ENCODE results near the gene ARFGEF2.

GRCh38 chr20:48912065-48912464, 9.4 kb upstream of the ARFGEF2 start:
- TF ChIP-seq, protein P1, sequence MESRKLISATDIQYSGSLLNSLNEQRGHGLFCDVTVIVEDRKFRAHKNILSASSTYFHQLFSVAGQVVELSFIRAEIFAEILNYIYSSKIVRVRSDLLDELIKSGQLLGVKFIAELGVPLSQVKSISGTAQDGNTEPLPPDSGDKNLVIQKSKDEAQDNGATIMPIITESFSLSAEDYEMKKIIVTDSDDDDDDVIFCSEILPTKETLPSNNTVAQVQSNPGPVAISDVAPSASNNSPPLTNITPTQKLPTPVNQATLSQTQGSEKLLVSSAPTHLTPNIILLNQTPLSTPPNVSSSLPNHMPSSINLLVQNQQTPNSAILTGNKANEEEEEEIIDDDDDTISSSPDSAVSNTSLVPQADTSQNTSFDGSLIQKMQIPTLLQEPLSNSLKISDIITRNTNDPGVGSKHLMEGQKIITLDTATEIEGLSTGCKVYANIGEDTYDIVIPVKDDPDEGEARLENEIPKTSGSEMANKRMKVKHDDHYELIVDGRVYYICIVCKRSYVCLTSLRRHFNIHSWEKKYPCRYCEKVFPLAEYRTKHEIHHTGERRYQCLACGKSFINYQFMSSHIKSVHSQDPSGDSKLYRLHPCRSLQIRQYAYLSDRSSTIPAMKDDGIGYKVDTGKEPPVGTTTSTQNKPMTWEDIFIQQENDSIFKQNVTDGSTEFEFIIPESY (IDR thresholded peaks at IDR 0.05), result no peak
- TF ChIP-seq CREB1 (IDR thresholded peaks at IDR 0.05; ENCODE audit: low read depth), result no peak
- TF ChIP-seq, protein P2, sequence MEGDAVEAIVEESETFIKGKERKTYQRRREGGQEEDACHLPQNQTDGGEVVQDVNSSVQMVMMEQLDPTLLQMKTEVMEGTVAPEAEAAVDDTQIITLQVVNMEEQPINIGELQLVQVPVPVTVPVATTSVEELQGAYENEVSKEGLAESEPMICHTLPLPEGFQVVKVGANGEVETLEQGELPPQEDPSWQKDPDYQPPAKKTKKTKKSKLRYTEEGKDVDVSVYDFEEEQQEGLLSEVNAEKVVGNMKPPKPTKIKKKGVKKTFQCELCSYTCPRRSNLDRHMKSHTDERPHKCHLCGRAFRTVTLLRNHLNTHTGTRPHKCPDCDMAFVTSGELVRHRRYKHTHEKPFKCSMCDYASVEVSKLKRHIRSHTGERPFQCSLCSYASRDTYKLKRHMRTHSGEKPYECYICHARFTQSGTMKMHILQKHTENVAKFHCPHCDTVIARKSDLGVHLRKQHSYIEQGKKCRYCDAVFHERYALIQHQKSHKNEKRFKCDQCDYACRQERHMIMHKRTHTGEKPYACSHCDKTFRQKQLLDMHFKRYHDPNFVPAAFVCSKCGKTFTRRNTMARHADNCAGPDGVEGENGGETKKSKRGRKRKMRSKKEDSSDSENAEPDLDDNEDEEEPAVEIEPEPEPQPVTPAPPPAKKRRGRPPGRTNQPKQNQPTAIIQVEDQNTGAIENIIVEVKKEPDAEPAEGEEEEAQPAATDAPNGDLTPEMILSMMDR (IDR thresholded peaks at IDR 0.05 in 2 of 3, conservative IDR thresholded peaks at IDR 0.05 in 1 of 3; ENCODE audit: control insufficient read depth in 2 of 3, extremely low read depth in 1 of 3, insufficient read depth in 1 of 3, low read depth in 3 of 3, low read length in 3 of 3), result peak in 1 of 3 experiments; percentile 11; a peak in 1 of 6 replicates
- no peak for TF ChIP-seq HDAC2 (IDR thresholded peaks at IDR 0.05)
